ENCODE measurements around the gene CCER1.

DNA sequence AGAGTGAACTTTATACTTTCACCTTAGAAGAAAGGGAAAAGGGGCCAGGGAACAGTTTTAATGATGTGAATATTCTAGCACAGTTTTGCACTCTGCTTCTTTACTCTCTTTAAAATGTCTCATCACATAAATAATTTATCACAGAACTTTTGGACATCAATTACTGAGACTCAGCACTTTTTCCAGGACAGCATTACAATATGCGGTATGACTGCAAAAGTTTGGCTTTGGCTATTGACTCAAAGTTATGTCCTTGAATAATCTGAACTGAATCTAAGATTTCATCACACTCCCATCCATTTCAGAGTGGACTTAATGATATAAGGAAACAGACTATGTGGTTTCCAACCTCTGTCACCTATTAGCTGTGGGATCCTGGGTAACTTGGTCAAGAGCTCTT is 11.7 kb downstream of the CCER1 start:
- TF ChIP-seq, protein P1, sequence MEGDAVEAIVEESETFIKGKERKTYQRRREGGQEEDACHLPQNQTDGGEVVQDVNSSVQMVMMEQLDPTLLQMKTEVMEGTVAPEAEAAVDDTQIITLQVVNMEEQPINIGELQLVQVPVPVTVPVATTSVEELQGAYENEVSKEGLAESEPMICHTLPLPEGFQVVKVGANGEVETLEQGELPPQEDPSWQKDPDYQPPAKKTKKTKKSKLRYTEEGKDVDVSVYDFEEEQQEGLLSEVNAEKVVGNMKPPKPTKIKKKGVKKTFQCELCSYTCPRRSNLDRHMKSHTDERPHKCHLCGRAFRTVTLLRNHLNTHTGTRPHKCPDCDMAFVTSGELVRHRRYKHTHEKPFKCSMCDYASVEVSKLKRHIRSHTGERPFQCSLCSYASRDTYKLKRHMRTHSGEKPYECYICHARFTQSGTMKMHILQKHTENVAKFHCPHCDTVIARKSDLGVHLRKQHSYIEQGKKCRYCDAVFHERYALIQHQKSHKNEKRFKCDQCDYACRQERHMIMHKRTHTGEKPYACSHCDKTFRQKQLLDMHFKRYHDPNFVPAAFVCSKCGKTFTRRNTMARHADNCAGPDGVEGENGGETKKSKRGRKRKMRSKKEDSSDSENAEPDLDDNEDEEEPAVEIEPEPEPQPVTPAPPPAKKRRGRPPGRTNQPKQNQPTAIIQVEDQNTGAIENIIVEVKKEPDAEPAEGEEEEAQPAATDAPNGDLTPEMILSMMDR (IDR thresholded peaks at IDR 0.05; ENCODE audit: insufficient read depth, low read depth, low read length) = no peak
- TF ChIP-seq EZH2 (IDR thresholded peaks at IDR 0.05; ENCODE audit: insufficient read depth, low read length) = no peak

Data from astrocyte (in vitro differentiated cells and primary cell).